Liver (tissue), 3 donors: ENCODE data around the gene SEC14L5.
"Not testable (repeated sequence)": the region's sequence is repeated elsewhere in the genome, so short reads cannot be mapped to it uniquely, and the experiment has no call there.

Source experiments
- CTCF ChIP-seq: fragments of 150-350 bp; IDR thresholded peaks from 2 replicates; pipeline ENCODE4 v1.5.1; 2017; ENCODE audit warnings: improper control_type of control experiment, low read depth, low read length; ENCODE audit not compliant: missing input control
- EGR1 ChIP-seq, 2 donors: IDR thresholded peaks; 2 replicates each; pipeline ENCODE4 v1.6.1; 2016 to 2018; ENCODE audit warnings: antibody characterized with exemption in 2 of 2, low read depth in 2 of 2
- HNF4A ChIP-seq, 2 donors: conservative IDR thresholded peaks; 2 replicates each; pipeline ENCODE4 v1.6.1; 2016; ENCODE audit warnings: antibody characterized with exemption in 2 of 2, mild to moderate bottlenecking in 2 of 2
- JUND ChIP-seq, 2 donors: IDR thresholded peaks; 2 replicates each; pipeline ENCODE4 v1.6.1; 2016; ENCODE audit warnings: antibody characterized with exemption in 2 of 2
- RAD21 ChIP-seq, 2 donors: IDR thresholded peaks; 2 replicates each; pipeline ENCODE4 v1.6.1; 2016; ENCODE audit warnings: antibody characterized with exemption in 2 of 2, mild to moderate bottlenecking in 2 of 2
- TAF1 ChIP-seq: conservative IDR thresholded peaks from 2 replicates; pipeline ENCODE4 v1.6.1; 2016; ENCODE audit warnings: antibody characterized with exemption, mild to moderate bottlenecking
- ZBTB33 ChIP-seq: IDR thresholded peaks from 2 replicates; pipeline ENCODE4 v1.6.1; 2016; ENCODE audit warnings: antibody characterized with exemption
- TF ChIP-seq, protein P1 (sequence below): IDR thresholded peaks from 2 replicates; pipeline ENCODE4 v1.6.1; 2016; ENCODE audit warnings: antibody characterized with exemption, mild to moderate bottlenecking
- donor health status: healthy.
- donor health status: healthy.

DNA sequence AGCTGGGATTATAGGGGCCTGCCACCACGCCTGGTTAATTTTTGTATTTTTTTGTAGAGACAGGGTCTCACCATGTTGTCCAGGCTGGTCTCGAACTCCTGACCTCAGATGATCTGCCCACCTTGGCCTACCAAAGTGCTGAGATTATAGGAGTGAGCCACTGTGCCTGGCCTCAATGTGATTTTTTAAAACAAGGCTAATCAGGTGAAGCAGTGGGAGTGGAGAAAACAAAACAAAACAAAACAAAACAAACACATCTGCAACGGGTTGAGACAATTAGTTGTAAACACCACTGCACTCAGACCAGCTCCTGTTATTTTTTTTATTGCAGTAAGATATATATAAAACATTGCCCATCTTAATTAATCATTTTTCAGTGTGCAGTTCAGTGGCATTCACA, 6.5 kb upstream of the SEC14L5 start:
- TF ChIP-seq CTCF; RAD21 (IDR thresholded peaks at IDR 0.05); JUND (IDR thresholded peaks at IDR 0.05); EGR1 (IDR thresholded peaks at IDR 0.05; ENCODE audit: low read depth in 2 of 2); TAF1; HNF4A (conservative IDR thresholded peaks at IDR 0.05); ZBTB33: not testable (repeated sequence)
- TF ChIP-seq, protein P1, sequence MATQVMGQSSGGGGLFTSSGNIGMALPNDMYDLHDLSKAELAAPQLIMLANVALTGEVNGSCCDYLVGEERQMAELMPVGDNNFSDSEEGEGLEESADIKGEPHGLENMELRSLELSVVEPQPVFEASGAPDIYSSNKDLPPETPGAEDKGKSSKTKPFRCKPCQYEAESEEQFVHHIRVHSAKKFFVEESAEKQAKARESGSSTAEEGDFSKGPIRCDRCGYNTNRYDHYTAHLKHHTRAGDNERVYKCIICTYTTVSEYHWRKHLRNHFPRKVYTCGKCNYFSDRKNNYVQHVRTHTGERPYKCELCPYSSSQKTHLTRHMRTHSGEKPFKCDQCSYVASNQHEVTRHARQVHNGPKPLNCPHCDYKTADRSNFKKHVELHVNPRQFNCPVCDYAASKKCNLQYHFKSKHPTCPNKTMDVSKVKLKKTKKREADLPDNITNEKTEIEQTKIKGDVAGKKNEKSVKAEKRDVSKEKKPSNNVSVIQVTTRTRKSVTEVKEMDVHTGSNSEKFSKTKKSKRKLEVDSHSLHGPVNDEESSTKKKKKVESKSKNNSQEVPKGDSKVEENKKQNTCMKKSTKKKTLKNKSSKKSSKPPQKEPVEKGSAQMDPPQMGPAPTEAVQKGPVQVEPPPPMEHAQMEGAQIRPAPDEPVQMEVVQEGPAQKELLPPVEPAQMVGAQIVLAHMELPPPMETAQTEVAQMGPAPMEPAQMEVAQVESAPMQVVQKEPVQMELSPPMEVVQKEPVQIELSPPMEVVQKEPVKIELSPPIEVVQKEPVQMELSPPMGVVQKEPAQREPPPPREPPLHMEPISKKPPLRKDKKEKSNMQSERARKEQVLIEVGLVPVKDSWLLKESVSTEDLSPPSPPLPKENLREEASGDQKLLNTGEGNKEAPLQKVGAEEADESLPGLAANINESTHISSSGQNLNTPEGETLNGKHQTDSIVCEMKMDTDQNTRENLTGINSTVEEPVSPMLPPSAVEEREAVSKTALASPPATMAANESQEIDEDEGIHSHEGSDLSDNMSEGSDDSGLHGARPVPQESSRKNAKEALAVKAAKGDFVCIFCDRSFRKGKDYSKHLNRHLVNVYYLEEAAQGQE, result not testable (repeated sequence)
